GM12872 (cell line): ENCODE results near the gene CDH22.
A peak's percentile ranks its signal among the peaks of the same experiment; 100 is the strongest.

Source experiments
- CTCF ChIP-seq: IDR thresholded peaks from 3 replicates; pipeline ENCODE4 v1.5.1; 2011; ENCODE audit warnings: low read depth, mild to moderate bottlenecking, low read length, moderate library complexity; ENCODE audit not compliant: insufficient read depth

CDH22 gene

GRCh38 chr20:46315311-46315710, 7.0 kb upstream of the CDH22 start:
- no peak for TF ChIP-seq CTCF

- no peak for TF ChIP-seq CTCF
Observed at GRCh38 chr20:46312945-46313861, 4.9 kb upstream of the CDH22 start.

DNA sequence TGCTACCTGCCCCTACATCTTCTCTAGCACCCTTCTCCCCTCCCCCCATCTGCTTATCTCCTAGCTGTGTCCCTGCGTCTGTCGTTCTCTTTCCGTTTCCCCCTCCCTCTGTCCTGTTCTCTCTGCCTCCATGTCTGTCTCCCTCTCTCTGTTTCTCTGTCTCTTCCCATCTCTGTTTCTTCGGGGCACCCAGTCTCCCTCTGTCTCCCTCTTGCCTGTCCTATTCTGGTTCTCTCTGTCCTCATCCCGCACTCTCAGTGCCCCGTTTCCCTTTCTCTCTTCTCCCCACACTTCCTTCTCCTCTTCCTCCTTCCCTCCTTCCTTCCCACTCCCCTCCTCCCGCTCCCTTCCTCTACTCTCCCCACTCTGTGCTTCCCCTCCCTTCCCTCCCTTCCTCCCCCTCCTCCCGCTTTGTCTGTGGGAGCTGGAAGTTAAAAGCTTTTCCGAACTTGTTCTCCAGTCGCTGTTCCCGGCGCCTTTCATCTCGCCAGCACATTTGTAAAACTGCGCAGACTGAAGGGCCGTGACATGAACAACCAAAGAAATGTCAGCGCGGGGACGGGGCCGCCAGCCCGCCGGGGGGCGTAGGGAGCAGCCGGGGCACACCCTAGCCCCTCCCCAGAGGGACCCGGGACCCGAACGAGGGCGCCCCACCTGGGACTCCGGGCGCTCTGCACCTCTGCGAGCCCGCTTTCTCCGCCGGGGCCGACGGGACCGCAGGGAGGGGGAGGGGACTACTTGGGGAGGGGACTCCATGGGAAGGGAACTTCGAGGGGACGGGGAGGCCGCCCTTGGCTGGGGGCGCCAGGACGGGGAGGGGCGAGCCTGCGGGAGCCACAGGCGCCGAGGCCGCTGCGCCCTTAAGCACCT, 4.0 kb upstream of the CDH22 start:
- TF ChIP-seq CTCF = 0 out of 3 replicates have a peak, but pooled peaks have one; percentile 10

DNA sequence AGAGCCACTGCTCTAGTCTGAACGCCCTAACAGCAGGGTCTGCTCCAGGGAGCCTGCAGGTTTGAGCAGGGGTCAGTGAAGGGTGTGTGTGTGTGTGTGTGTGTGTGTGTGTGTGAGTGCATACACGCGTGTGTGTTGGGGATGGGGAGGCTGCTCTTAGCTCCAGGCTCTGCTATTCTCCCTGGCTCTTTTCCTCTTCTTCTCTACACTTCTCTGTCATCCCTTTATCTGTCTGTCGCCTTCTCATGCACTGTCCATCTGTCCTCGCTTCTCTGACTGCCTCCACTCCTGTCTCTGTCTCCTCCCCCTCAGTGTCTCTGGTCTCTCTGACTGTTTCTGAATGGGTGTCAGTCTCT, 3.4 kb upstream of the CDH22 start:
- no peak for TF ChIP-seq CTCF

GRCh38 chr20:46311039-46311650, 2.8 kb upstream of the CDH22 start:
- TF ChIP-seq CTCF = no peak

DNA sequence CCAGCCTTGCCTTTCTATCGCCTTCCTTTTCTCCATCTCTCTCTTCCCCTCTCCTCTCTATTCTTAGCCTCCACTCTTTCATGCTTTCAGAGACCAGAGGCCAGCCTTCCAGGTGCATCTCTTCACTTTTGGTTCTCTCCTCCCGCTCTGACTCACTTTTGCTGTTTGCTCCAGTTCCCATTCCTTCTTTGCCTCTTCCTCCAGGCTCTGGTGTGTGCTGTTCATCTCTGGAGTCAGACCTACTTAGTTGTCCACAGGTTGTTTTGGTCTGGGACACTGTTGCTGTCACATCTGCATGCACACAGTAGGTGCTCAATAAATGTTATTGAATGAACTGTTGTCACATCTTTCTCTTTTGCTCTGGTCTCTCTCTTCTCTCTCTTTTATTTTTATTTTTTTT, 1.6 kb upstream of the CDH22 start:
- no peak for TF ChIP-seq CTCF

DNA sequence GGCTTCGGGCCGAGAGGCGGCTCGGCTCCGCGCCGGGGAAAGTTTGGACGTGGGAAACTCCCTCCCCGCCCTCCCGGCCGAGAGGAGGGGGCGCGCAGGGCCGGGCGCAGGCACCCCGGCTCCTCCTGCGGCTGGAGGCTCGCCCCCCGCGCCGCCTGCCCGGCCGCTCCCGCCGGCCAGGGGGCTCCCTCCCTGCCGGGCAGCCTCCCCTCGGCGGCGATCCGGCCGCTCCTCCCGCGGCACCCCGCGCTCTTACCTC, 370 bp downstream of the CDH22 start:
- no peak for TF ChIP-seq CTCF
